Measurements from ENCODE around the gene ATXN7L1. TPM values are rescaled to one million over a fixed set of nuclear protein-coding genes. Genes with fewer than 3 reads are reported as not detected.

Gene ATXN7L1, protein sequence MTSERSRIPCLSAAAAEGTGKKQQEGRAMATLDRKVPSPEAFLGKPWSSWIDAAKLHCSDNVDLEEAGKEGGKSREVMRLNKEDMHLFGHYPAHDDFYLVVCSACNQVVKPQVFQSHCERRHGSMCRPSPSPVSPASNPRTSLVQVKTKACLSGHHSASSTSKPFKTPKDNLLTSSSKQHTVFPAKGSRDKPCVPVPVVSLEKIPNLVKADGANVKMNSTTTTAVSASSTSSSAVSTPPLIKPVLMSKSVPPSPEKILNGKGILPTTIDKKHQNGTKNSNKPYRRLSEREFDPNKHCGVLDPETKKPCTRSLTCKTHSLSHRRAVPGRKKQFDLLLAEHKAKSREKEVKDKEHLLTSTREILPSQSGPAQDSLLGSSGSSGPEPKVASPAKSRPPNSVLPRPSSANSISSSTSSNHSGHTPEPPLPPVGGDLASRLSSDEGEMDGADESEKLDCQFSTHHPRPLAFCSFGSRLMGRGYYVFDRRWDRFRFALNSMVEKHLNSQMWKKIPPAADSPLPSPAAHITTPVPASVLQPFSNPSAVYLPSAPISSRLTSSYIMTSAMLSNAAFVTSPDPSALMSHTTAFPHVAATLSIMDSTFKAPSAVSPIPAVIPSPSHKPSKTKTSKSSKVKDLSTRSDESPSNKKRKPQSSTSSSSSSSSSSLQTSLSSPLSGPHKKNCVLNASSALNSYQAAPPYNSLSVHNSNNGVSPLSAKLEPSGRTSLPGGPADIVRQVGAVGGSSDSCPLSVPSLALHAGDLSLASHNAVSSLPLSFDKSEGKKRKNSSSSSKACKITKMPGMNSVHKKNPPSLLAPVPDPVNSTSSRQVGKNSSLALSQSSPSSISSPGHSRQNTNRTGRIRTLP
- total RNA-seq: 5.3 TPM
- long read RNA-seq, partial matches to known transcripts: 0 of 2 reads
- long read RNA-seq, other reads (novel, unspliced or antisense): 2 of 2 reads

DNA sequence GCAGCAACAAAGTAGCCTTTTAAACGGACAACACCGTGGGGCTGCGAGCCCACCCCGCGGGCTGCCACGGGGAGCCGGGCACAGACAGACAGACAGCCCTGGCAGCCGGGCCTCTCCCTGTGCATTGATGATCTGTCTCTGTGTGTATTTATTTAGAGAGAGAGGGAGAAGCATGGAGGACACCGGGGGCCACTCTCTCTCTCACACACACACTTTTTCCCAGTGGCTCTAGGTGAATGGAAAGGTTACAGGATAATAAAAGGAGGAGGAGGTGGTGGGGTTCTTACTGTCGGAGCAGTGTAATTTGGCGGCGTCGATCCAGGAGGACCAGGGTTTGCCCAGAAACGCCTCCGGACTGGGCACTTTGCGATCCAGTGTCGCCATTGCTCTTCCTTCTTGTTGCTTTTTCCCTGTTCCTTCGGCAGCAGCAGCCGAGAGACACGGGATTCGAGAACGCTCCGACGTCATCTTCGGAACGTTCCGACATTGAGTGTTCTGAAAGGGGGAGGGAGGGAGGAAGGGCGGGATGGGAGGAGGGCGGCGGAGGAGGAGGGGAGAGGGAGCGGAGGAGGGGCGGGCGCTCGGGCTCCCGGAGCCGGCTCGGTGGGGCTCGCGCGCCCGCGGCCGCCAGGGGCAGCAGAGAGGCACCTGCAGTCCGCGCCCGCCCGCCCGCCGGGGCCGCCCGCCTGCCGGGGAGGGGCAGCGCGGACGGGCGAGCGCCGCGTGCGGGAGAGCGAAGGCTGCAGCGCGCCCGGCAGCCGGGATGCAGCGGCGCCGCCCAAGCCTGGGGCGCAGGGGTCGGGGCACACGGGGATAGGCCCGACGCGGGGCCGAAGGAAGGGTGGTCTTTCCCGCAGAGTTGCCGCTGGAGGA, at the start of gene ATXN7L1:
Gene ATXN7L1, minus strand, starts transcription at position 509 of the 873 bp plus-strand sequence. Its CDS starts 41 bp downstream, at position 468.
- intact Hi-C loops (cut with DNase I): loop anchor here (10.0 kb wide), 1 partner anchor 288 kb away; no protein-coding TSS in a partner anchor
- DNase-seq (peak; percentile 96), ATAC-seq (ENCODE audit: poor library complexity) (peak; percentile 96)

DNA sequence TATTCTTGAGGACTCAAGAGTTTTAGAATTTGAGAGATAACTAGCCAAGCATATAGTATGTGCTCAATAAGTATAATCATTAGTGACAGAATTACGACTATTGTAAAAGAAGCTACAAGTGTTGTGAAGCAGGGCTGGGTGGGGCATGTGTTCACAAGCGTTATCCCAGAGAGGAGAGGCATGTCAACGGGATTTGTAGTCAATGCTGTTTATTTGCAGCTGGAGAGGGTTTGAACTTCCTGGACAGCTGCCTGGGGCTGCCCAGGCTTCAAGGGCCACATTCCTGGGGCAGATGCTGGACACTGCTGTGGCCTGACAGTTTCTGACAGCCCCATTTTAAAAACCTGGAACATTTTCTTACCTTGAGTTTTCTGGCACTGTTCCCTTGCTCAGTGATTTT, 49.7 kb upstream of the ATXN7L1 start:
- ATAC-seq (ENCODE audit: poor library complexity) (no peak), DNase-seq (no peak)
- intact Hi-C loops (cut with DNase I): no loop called here

DNA sequence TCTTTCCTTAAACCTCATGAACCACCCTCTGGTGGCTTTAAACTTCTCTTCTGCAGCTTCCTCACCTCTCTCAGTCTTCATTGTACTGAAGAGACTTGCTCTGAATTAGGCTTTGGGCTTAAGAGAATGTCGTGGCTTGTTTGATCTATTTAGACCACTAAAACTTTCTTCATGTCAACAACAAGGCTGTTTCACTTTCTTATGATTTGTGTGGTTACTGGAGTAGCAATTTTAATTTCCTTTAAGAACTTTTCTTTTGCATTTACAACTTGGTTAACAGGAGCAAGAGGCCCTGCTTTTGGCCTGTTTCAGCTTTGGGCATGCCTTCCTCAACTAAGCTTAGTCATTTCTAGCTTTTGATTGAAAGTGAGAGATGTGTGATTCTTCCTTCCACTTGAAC, 48.5 kb upstream of the ATXN7L1 start:
- intact Hi-C loops (cut with DNase I): no loop called here
- DNase-seq (no peak), ATAC-seq (ENCODE audit: poor library complexity) (no peak)

DNA sequence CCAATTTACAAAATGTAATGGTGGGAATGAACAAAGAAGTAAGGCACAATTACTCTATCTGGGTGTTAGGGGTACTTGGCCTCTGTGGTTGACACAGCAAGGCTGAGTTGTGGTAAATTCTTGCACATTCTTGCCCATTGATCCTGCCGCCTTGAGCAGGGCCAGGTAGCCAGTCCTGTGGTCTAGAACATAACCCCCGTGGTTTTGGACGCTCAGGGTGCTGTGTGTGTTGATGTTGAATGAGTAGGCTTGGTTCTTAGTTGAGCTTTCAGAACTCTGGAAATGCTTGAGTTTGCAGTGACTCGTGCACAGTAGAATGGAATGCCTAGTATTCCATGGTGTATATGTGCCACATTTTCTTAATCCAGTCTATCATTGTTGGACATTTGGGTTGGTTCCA, 44.4 kb upstream of the ATXN7L1 start:
- ATAC-seq (ENCODE audit: poor library complexity) (no peak), DNase-seq (no peak)
- intact Hi-C loops (cut with DNase I): no loop called here

DNA sequence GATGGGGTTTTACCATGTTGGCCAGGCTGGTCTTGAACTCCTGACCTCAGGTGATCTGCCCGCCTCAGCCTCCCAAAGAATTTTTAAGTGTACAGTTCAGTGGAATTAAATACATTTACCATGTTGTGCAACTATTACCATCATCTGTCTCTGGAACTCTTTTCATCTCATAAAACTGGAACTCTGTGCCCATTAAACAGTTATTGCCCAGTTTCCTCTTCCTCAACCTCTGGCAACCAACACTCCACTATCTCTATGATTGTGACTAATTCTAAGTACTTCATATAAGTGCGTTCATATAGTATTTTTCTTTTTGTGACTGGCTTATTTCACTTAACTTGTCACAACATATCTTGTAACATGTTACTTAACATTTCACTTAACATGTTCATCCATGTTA, 41.3 kb upstream of the ATXN7L1 start:
- DNase-seq: no peak
- intact Hi-C loops (cut with DNase I): no loop called here

DNA sequence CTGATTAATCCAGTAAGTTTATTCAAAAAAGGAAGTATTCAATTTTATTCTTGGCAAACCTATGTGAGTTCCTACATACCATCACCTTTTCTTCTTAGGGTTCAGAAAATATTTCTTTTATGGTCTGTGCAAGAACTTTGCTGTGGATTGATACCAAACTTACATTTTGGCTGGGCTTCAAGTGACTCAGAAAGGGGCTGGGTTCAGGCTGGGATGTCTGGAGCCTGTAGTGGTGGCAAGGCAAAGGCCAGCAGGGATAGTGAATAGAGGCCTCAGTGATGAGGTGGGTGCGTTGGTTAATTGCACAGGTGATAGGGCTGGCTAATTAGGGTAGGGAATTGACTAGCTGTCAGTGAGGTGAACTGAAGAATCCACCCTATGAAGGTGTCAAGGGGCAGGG, 40.2 kb upstream of the ATXN7L1 start:
- ATAC-seq (ENCODE audit: poor library complexity) (no peak), DNase-seq (no peak)
- intact Hi-C loops (cut with DNase I): no loop called here

More for the DNA sequence above, 41.3 kb upstream of the ATXN7L1 start:
- no peak for ATAC-seq (ENCODE audit: poor library complexity)

DNA sequence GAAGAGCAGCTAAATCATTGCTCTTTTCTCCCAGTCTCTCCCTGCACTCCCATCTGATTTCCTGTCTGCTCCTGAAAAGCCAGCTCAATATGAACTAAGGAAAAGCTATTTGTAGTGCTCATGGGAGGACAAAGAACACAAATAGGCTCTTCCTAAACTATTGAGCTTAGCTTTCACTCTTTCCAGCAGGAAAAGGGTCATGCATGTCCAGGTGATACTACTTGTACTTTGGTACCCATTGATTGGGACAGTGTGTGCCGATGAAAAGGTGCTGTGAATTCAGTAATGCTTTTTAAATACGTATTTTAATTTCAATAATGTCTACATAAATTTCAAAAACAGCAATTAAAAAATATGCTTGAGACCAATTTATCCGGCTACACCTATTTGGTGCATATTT, 37.5 kb upstream of the ATXN7L1 start:
- intact Hi-C loops (cut with DNase I): no loop called here
- no peak for DNase-seq
- no peak for ATAC-seq (ENCODE audit: poor library complexity)

DNA sequence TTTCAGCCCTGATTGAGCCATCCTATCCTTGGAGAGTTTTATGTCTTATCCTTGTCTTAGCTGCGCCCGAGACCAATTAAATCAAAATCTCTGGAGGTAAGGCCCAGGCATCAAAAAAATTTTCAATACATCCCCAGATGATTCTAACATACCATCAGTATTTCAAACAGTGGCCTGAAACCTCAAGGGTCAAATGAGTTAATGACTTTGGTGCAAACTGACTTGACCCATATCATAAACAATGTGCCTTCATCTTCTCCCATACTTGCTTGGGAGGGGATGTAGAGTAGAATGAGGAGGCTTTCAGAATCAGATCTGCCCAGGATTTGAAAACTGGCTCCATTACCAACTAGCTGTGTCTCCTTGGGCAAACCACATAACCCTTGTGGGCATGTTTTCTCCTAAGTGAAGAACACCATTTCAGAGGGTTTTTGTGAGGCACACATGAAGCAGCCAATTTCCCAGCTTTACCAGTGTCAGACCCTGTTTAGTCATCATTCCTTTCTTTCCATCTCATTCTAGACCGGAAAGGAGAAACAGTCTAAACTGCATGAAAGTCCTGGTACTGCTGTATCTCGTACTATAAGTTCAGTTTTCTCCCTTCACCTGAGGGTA, 35.7 kb upstream of the ATXN7L1 start:
- no peak for DNase-seq
- intact Hi-C loops (cut with DNase I): no loop called here

DNA sequence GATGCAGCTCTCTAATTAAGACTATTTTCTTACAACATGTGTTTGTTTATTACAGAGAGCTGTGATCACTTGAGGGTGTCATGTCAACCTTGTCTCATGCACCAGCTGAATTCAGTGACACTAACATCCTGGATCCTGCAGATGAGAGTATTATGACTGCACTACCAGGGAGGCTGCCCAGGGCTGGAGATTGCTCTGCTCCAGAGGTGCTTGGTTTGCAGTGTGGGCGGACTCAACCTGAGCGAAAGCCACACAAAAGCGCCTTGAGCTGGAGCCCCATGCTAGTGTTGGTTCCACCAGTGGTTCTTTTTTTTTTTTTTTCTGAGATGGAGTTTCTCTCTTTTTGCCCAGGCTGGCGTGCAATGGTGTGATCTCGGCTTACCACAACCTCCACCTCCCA, 33.8 kb upstream of the ATXN7L1 start:
- DNase-seq: no peak
- intact Hi-C loops (cut with DNase I): no loop called here
- no peak for ATAC-seq (ENCODE audit: poor library complexity)

More for the DNA sequence above, 35.7 kb upstream of the ATXN7L1 start:
- no peak for ATAC-seq (ENCODE audit: poor library complexity)

DNA sequence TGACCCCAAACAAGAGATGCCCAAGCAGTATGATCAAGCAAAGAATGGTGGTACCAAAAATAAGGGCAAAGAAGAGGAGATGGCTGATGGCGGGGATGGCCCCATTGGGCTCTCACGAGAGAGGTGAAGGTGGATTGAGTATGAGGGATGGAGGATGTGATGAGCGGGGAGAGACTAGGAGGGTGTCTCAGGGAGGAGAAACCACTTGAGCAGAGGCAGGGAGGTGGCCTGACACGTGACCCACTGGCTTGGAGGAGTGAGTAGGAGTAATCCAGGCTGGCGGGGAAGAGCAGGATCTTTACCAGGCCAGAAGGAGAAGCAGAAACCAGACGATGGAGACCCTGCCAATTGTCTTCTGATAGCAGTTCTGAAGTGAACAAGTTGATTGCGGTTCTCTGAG, 33.3 kb upstream of the ATXN7L1 start:
- DNase-seq (no peak), ATAC-seq (ENCODE audit: poor library complexity) (no peak)
- intact Hi-C loops (cut with DNase I): no loop called here

DNA sequence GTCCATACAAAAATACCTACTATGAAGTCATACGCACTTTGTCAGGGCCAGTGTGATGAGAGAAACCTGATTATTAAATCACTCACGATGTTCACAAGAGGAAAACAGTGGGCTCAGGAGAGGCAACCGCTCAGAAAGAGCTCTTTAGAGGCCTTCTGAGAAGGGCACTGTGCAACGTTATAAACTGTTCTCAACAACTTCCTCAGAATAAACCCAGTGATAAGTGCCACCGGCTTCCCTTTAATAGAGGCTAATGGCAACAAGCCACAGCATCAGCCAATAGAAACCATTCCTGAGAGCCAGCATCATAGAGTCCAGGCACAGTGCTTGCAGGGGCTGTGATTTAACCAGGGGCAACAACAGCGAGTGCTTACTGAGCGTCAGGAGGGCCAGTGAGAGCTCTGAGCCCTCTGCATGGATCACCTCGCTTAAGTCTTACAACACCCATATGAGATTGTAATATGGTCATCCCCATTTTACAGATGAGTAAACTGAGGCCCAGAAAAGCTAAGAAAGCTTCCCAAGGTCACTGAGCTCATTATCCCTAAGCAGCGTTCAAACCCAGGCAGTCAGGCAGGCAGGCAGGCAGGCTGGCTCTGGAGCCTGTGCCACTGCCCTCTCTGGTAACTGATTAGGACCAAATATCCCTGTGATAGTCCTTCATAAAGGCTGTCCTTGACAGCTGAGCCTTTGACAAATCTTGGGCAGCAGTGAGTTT, 30.9 kb upstream of the ATXN7L1 start:
- DNase-seq (no peak), ATAC-seq (ENCODE audit: poor library complexity) (no peak)
- intact Hi-C loops (cut with DNase I): no loop called here

DNA sequence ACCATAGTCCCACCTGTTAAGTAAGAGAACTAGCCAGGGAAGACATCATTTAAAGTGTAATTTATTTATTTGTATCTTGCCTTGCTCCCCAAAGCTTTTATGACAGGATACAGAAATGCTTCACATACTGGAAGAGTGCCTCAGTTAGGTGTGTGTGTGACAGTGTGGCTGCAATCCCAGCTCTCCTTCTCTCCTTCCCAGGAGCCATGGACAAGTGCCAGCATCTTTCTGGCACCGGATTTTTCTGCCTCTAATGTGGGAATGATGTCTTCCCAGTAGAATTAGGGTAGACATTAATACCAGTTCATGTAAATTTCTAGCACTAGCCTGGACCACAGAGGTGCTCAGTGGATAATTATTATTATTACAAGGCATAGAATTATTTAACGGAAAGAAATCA, 30.3 kb upstream of the ATXN7L1 start:
- intact Hi-C loops (cut with DNase I): no loop called here
- DNase-seq (no peak), ATAC-seq (ENCODE audit: poor library complexity) (no peak)

DNA sequence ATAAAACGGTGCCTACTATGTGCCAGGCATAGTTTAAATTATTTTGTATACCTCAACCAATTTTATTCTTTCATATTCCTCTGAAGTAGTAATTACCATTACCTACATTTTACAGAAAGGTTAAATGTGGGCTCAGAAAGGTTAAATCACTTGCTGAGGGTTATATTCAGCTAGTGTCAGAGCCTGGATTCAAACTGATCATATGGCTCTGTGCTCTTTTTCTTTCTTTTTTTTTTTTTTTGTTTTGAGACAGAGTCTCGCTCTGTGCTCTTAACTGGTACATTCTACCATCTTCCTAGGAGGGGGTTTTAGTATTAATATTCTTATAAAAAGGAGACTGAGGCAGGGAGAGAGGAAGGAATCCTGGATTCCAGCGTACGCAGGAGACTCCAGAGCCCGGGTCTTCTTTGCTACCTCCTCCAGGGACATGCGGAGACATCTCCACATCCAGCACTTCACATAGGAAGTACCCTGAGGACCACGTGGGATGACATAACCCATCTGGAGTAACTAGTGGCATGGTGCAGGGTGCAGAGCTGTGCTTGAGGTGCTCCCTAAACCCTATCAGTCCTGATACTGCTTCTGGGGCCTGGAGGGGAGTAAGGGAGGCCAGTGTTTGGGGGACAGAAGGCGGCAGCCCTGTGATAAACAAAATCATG, 29.6 kb upstream of the ATXN7L1 start:
- intact Hi-C loops (cut with DNase I): no loop called here
- DNase-seq: no peak
- ATAC-seq (ENCODE audit: poor library complexity): no peak

DNA sequence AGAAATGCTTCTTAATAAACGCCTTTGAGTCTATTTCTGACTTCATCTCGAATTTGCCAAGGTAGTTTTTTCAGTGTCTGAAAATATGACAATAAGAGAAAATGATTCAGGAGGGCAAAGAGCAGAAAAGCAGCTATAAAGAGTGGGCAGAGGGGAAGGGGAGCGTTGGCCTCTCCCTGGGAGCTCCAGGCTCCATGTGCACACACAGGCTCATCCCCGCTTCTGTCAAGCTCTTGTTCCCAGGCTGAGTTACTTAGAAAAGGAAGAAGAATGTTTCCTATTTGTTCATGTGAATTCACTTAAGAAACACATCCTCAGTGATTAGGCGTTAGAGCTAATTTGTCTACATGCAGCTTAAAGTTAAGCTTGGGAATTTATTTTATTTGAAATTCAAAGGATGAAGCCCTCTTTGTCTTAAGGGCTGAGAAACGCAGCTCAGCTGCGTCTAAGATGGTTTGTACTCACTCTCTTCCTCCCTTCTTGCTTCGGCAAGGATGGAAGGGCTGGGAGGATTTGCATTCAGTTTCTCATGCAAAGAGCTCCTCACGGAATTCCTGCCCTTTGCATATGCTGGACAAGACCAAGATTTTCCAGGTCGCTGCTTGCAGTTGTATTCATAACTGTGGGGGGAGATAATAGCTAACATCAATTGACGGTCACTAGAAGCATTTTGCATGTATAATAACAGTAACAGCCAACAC, 29.0 kb upstream of the ATXN7L1 start:
- intact Hi-C loops (cut with DNase I): no loop called here
- ATAC-seq (ENCODE audit: poor library complexity) (no peak), DNase-seq (no peak)

DNA sequence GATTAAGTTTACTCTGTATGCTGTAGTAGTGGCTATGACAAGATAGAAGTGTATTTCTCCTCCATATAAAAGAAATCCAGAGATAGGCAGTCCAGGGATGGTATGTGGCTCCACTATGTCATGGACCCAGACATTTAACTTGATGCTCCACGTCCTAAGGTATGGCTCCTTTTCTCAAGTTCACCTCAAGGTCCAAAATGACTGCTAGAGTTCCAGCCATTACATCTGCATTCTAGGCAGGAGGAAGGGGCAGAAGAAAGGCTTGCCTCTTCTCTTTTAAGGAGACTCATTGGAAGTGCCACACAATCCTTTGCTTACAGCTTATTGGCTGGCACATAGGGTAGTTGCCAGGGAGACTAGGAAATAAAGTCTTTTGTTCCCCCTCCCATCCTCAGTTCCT, 27.7 kb upstream of the ATXN7L1 start:
- ATAC-seq (ENCODE audit: poor library complexity) (no peak), DNase-seq (no peak)
- intact Hi-C loops (cut with DNase I): no loop called here

DNA sequence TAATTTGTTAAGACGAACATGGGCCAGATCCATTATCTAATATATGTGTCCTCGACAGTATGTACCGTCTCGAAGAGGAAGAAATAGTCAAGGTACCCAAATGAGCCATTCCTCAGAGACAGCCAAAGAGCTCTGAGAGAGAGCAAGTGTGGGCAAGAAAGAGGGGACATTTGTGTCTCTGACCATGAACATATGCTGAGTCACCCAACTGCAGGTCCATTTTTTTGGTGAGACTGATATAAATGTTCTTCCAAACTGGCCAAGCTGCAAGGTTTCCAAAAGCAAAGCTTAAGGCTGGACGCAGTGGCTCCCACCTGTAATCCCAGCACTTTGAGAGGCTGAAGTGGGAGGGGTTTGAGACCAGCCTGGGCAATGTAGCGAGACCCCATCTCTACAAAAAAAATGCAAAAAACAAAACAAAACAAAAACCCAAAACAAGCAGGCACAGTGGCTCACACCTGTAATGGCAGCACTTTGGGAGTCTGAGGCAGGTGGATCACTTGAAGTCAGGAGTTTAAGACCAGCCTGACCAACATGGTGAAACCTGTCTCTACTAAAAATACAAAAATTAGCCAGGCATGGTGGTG, 26.0 kb upstream of the ATXN7L1 start:
- intact Hi-C loops (cut with DNase I): no loop called here
- ATAC-seq (ENCODE audit: poor library complexity) (no peak), DNase-seq (no peak)

Data from Right ventricle myocardium superior (tissue), 1 donor.